K562 (cell line): ENCODE data around the gene TMPO. TPM values are rescaled to one million over a fixed set of nuclear protein-coding genes. Genes with fewer than 3 reads are reported as not detected.

Experiments used
- ATF7 ChIP-seq: fragments of 450-650 bp; IDR thresholded peaks from 2 replicates; pipeline ENCODE4 v1.7.1; 2014; ENCODE audit warnings: mild to moderate bottlenecking, moderate library complexity
- BCOR ChIP-seq: fragments of 450-650 bp; IDR thresholded peaks from 2 replicates; pipeline ENCODE4 v1.6.1; 2016
- CBX2 ChIP-seq: fragments of 200-600 bp; sonication (generic); IDR thresholded peaks from one replicate; pipeline ENCODE4 v1.6.1; 2012; ENCODE audit warnings: mild to moderate bottlenecking, low read length, inconsistent platforms; ENCODE audit not compliant: insufficient read depth, poor library complexity, severe bottlenecking
- CREB1 ChIP-seq, 2 experiments: sonication (generic) in 1 of 2; formaldehyde crosslinking in 1 of 2; IDR thresholded peaks; 2 replicates each; pipeline versions ENCODE4 v1.6.1 to v1.8.0; 2012 to 2022; ENCODE audit warnings: inconsistent platforms in 1 of 2, mild to moderate bottlenecking in 1 of 2, missing genetic modification reagents in 1 of 2, moderate library complexity in 1 of 2
- NUFIP1 ChIP-seq: fragments of 450-650 bp; IDR thresholded peaks from 2 replicates; pipeline ENCODE4 v1.6.1; 2018; ENCODE audit not compliant: partially characterized antibody
- ZNF347 ChIP-seq: fragments of 450-650 bp; formaldehyde crosslinking; IDR thresholded peaks from 2 replicates; pipeline ENCODE4 v1.4.0; 2020; ENCODE audit warnings: low read depth, mild to moderate bottlenecking, moderate library complexity
- polyA plus RNA-seq, 8 experiments: library from polyadenylated mRNA; depleted of rRNA in 4 of 8; stranded (reverse) in 5 of 8; unstranded in 3 of 8; fragments of >200 nt; fragmentation: Nextera tagmentation in 2 of 8; fragmentation: Illumina TruSeq in 1 of 8; extraction: Ambion mirVana in 2 of 8; extraction: Trizol in 1 of 8; gene quantifications; 2 replicates each; pipeline versions ENCODE4 v1.2.1 to v1.2.3, GENCODE V29; 2011 to 2014; ENCODE audit warnings: inconsistent platforms in 1 of 8, missing spikeins in 1 of 8
- total RNA-seq, 7 experiments: library from RNA; depleted of rRNA in 6 of 7; stranded (reverse); fragments of >200 nt in 6 of 7; fragmentation: Illumina TruSeq in 2 of 7; extraction: Trizol in 2 of 7; gene quantifications; 2 replicates each; pipeline versions ENCODE4 v1.2.1 to v1.2.3, GENCODE V29; 2011 to 2021; ENCODE audit warnings: low replicate concordance in 1 of 7
- TF ChIP-seq, protein P1 (sequence below): fragments of 450-650 bp; IDR thresholded peaks from 2 replicates; pipeline ENCODE4 v1.6.1; 2018; ENCODE audit not compliant: partially characterized antibody
- TF ChIP-seq, protein P2 (sequence below), 2 experiments: fragments of 450-650 bp; IDR thresholded peaks; 2 replicates each; pipeline ENCODE4 v1.6.1; 2016; ENCODE audit warnings: mild to moderate bottlenecking in 2 of 2, borderline replicate concordance in 1 of 2, low read depth in 1 of 2, moderate library complexity in 1 of 2
- TF ChIP-seq, protein P3 (sequence below): sonication (generic); formaldehyde crosslinking; IDR thresholded peaks from 2 replicates; pipeline ENCODE4 v1.8.0; 2023; ENCODE audit warnings: missing genetic modification reagents, mild to moderate bottlenecking, borderline replicate concordance

TMPO gene
- total and polyA plus RNA-seq, 9 of the 15 experiments (the other 6 are each of a cell fraction or from before 2014, with no cell fraction given) = 62.1 to 263 (median 182) TPM

DNA sequence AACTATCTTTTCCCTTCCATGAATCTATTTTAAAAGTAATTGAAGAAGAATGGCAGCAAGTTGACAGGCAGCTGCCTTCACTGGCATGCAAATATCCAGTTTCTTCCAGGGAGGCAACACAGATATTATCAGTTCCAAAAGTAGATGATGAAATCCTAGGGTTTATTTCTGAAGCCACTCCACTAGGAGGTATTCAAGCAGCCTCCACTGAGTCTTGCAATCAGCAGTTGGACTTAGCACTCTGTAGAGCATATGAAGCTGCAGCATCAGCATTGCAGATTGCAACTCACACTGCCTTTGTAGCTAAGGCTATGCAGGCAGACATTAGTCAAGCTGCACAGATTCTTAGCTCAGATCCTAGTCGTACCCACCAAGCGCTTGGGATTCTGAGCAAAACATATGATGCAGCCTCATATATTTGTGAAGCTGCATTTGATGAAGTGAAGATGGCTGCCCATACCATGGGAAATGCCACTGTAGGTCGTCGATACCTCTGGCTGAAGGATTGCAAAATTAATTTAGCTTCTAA, 18.4 kb downstream of the TMPO start (continued):
- TF ChIP-seq, protein P1, sequence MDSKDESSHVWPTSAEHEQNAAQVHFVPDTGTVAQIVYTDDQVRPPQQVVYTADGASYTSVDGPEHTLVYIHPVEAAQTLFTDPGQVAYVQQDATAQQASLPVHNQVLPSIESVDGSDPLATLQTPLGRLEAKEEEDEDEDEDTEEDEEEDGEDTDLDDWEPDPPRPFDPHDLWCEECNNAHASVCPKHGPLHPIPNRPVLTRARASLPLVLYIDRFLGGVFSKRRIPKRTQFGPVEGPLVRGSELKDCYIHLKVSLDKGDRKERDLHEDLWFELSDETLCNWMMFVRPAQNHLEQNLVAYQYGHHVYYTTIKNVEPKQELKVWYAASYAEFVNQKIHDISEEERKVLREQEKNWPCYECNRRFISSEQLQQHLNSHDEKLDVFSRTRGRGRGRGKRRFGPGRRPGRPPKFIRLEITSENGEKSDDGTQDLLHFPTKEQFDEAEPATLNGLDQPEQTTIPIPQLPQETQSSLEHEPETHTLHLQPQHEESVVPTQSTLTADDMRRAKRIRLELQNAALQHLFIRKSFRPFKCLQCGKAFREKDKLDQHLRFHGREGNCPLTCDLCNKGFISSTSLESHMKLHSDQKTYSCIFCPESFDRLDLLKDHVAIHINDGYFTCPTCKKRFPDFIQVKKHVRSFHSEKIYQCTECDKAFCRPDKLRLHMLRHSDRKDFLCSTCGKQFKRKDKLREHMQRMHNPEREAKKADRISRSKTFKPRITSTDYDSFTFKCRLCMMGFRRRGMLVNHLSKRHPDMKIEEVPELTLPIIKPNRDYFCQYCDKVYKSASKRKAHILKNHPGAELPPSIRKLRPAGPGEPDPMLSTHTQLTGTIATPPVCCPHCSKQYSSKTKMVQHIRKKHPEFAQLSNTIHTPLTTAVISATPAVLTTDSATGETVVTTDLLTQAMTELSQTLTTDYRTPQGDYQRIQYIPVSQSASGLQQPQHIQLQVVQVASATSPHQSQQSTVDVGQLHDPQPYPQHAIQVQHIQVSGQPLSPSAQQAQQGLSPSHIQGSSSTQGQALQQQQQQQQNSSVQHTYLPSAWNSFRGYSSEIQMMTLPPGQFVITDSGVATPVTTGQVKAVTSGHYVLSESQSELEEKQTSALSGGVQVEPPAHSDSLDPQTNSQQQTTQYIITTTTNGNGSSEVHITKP = no peak
- TF ChIP-seq NUFIP1 (no peak), CBX2 (no peak), ATF7 (peak; percentile 84), CREB1 (IDR thresholded peaks at IDR 0.05) (no peak), CREB1 (CRISPR knock-in tag; IDR thresholded peaks at IDR 0.05) (no peak), BCOR (no peak), ZNF347 (CRISPR knock-in tag) (no peak)
- TF ChIP-seq, protein P2, sequence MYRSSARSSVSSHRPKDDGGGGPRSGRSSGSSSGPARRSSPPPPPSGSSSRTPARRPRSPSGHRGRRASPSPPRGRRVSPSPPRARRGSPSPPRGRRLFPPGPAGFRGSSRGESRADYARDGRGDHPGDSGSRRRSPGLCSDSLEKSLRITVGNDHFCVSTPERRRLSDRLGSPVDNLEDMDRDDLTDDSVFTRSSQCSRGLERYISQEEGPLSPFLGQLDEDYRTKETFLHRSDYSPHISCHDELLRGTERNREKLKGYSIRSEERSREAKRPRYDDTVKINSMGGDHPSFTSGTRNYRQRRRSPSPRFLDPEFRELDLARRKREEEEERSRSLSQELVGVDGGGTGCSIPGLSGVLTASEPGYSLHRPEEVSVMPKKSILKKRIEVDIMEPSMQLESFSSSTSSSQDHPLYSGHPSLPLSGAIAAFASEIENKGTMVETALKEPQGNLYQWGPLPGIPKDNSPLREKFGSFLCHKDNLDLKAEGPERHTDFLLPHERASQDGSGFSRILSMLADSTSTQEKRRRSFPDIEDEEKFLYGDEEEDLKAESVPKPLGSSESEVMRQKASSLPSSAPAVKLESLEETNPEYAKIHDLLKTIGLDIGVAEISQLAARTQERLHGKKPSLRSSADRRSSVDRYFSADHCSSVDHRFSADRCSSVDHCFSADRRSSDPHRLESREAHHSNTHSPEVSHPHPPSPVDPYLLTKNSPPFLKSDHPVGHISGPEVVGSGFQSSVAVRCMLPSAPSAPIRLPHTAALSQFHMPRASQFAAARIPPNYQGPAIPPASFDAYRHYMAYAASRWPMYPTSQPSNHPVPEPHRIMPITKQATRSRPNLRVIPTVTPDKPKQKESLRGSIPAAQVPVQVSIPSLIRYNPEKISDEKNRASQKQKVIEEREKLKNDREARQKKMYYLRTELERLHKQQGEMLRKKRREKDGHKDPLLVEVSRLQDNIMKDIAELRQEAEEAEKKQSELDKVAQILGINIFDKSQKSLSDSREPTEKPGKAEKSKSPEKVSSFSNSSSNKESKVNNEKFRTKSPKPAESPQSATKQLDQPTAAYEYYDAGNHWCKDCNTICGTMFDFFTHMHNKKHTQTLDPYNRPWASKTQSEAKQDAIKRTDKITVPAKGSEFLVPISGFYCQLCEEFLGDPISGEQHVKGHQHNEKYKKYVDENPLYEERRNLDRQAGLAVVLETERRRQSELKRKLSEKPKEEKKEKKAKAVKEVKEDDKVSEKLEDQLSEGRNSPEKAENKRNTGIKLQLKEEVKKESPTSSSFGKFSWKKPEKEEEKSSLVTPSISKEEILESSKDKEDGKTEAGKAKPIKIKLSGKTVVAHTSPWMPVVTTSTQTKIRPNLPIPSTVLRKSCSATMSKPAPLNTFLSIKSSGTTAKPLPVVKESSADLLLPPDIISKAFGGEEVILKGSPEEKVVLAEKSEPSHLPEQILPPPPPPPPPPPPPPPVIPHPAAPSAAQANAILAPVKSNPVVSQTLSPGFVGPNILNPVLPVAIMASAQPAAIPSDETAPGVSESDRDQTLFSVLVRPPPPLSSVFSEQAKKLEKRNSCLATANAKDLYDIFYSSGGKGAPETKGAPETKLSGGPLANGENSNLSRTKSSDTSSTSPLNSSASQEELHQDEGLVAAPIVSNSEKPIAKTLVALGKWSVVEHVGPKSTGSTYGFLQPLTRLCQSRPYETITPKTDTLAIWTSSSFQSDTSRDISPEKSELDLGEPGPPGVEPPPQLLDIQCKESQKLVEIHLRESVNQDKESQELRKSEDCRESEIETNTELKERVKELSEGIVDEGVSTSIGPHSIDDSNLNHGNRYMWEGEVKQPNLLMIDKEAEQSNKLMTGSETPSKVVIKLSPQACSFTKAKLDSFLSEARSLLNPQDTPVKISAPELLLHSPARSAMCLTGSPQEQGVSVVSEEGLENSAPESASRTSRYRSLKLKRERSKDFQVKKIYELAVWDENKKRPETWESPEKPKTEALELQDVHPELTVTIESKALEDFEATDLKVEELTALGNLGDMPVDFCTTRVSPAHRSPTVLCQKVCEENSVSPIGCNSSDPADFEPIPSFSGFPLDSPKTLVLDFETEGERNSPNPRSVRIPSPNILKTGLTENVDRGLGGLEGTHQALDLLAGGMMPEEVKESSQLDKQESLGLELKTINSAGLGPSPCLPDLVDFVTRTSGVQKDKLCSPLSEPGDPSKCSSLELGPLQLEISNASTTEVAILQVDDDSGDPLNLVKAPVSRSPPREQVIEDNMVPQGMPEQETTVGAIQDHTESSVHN (IDR thresholded peaks at IDR 0.05; ENCODE audit: borderline replicate concordance in 1 of 2, low read depth in 1 of 2) = no peak
- TF ChIP-seq, protein P3, sequence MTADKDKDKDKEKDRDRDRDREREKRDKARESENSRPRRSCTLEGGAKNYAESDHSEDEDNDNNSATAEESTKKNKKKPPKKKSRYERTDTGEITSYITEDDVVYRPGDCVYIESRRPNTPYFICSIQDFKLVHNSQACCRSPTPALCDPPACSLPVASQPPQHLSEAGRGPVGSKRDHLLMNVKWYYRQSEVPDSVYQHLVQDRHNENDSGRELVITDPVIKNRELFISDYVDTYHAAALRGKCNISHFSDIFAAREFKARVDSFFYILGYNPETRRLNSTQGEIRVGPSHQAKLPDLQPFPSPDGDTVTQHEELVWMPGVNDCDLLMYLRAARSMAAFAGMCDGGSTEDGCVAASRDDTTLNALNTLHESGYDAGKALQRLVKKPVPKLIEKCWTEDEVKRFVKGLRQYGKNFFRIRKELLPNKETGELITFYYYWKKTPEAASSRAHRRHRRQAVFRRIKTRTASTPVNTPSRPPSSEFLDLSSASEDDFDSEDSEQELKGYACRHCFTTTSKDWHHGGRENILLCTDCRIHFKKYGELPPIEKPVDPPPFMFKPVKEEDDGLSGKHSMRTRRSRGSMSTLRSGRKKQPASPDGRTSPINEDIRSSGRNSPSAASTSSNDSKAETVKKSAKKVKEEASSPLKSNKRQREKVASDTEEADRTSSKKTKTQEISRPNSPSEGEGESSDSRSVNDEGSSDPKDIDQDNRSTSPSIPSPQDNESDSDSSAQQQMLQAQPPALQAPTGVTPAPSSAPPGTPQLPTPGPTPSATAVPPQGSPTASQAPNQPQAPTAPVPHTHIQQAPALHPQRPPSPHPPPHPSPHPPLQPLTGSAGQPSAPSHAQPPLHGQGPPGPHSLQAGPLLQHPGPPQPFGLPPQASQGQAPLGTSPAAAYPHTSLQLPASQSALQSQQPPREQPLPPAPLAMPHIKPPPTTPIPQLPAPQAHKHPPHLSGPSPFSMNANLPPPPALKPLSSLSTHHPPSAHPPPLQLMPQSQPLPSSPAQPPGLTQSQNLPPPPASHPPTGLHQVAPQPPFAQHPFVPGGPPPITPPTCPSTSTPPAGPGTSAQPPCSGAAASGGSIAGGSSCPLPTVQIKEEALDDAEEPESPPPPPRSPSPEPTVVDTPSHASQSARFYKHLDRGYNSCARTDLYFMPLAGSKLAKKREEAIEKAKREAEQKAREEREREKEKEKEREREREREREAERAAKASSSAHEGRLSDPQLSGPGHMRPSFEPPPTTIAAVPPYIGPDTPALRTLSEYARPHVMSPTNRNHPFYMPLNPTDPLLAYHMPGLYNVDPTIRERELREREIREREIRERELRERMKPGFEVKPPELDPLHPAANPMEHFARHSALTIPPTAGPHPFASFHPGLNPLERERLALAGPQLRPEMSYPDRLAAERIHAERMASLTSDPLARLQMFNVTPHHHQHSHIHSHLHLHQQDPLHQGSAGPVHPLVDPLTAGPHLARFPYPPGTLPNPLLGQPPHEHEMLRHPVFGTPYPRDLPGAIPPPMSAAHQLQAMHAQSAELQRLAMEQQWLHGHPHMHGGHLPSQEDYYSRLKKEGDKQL (CRISPR knock-in tag) = no peak
